Gastroesophageal sphincter (tissue), 4 donors: ENCODE measurements around the gene GLRX5. TPM values are rescaled to one million over a fixed set of nuclear protein-coding genes. Genes with fewer than 3 reads are reported as not detected.

ENCODE experiments used
- ATAC-seq: fragments of 150-250 bp; one replicate; pipeline ENCODE4 v1.9.1; 2016; ENCODE audit warnings: mild to moderate bottlenecking, moderate library complexity
- H3K27ac ChIP-seq, 4 donors: fragments of 200-600 bp; sonication (generic) in 3 of 4; 1 replicate in 3 of 4; 2 replicates in 1 of 4; pipeline ENCODE4 v1.5.1; 2016 to 2019
- H3K27me3 ChIP-seq: fragments of 200-600 bp; sonication (generic); one replicate; pipeline ENCODE4 v1.5.1; 2019
- H3K36me3 ChIP-seq, 2 donors: fragments of 200-600 bp; sonication (generic); one replicate each; pipeline ENCODE4 v1.5.1; 2019; ENCODE audit warnings: control low read depth in 1 of 2
- H3K4me1 ChIP-seq, 3 donors: fragments of 200-600 bp; sonication (generic); 1 replicate in 2 of 3; 2 replicates in 1 of 3; pipeline ENCODE4 v1.5.1; 2016 to 2019; ENCODE audit warnings: control low read depth in 2 of 3
- H3K4me3 ChIP-seq, 2 donors: fragments of 200-600 bp; sonication (generic); one replicate each; pipeline ENCODE4 v1.5.1; 2019; ENCODE audit warnings: mild to moderate bottlenecking in 1 of 2, moderate library complexity in 1 of 2
- H3K9me3 ChIP-seq, 3 donors: fragments of 200-600 bp; sonication (generic); one replicate each; pipeline ENCODE4 v1.5.1; 2017 to 2019; ENCODE audit warnings: control low read depth in 2 of 3
- EP300 ChIP-seq: sonication (generic); formaldehyde crosslinking; IDR thresholded peaks from one replicate; pipeline ENCODE4 v1.6.1; 2017; ENCODE audit warnings: antibody characterized with exemption, mild to moderate bottlenecking
- POLR2A ChIP-seq, 2 donors: fragments of 450-650 bp; IDR thresholded peaks; one replicate each; pipeline ENCODE4 v1.6.1; 2017; ENCODE audit warnings: antibody characterized with exemption in 2 of 2, mild to moderate bottlenecking in 2 of 2, moderate library complexity in 1 of 2
- POLR2AphosphoS5 ChIP-seq: sonication (generic); formaldehyde crosslinking; IDR thresholded peaks from one replicate; pipeline ENCODE4 v1.6.1; 2017; ENCODE audit warnings: antibody characterized with exemption
- WGBS, 2 donors: methylation state at CpG; one replicate each; pipeline ENCODE4 v1.1.5; 2018; ENCODE audit warnings: low coverage in 1 of 2; 5-methylcytosine and 5-hydroxymethylcytosine counted together
- total RNA-seq, 4 donors: library from RNA; depleted of rRNA; stranded (reverse); fragments of >200 nt; gene quantifications; one replicate each; pipeline ENCODE4 v1.1.0, GENCODE V29; 2016
- TF ChIP-seq, protein P1 (sequence below), 4 experiments: fragments of 200-600 bp in 2 of 4; fragments of 450-650 bp in 2 of 4; sonication (generic) in 1 of 4; IDR thresholded peaks; one replicate each; pipeline ENCODE4 v1.5.1; 2017 to 2019; ENCODE audit warnings: antibody characterized with exemption in 4 of 4, mild to moderate bottlenecking in 2 of 4, moderate library complexity in 2 of 4

GLRX5 gene
- total RNA-seq, 4 donors from 2014 or later = 30.5 to 50.5 (median 33.3) TPM

GRCh38 chr14:95510804-95511203 lies 24.0 kb upstream of the GLRX5 start:
- H3K27me3 ChIP-seq = peaks cover 48% of the 10 kb centered on the region
- TF ChIP-seq EP300 (no peak), POLR2AphosphoS5 (no peak), POLR2A (IDR thresholded peaks at IDR 0.05) (no peak)
- TF ChIP-seq, protein P1, sequence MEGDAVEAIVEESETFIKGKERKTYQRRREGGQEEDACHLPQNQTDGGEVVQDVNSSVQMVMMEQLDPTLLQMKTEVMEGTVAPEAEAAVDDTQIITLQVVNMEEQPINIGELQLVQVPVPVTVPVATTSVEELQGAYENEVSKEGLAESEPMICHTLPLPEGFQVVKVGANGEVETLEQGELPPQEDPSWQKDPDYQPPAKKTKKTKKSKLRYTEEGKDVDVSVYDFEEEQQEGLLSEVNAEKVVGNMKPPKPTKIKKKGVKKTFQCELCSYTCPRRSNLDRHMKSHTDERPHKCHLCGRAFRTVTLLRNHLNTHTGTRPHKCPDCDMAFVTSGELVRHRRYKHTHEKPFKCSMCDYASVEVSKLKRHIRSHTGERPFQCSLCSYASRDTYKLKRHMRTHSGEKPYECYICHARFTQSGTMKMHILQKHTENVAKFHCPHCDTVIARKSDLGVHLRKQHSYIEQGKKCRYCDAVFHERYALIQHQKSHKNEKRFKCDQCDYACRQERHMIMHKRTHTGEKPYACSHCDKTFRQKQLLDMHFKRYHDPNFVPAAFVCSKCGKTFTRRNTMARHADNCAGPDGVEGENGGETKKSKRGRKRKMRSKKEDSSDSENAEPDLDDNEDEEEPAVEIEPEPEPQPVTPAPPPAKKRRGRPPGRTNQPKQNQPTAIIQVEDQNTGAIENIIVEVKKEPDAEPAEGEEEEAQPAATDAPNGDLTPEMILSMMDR (IDR thresholded peaks at IDR 0.05) = no peak
- H3K36me3 ChIP-seq = peaks cover 0 to 16% of the 10 kb centered on the region in 2 donors
- no peak overlapping the region for H3K27ac ChIP-seq
- no peaks in the 10 kb centered on the region for H3K9me3 ChIP-seq
- 85 to 94% methylated on average over 2 to 5 of the region's 5 CpGs for WGBS, 2 donors
- H3K4me3 ChIP-seq = no peak overlapping the region
- ATAC-seq = no peak
- H3K4me1 ChIP-seq = peaks cover 0 to 82% (median 41%) of the 10 kb centered on the region in 3 donors

- 76% methylated on average over 5 of the region's 5 CpGs; no CpG with 5 or more reads in 1 of the 2 donors for WGBS, 2 donors
- no peaks in the 10 kb centered on the region for H3K9me3 ChIP-seq
- H3K4me1 ChIP-seq = peaks cover 0 to 85% (median 36%) of the 10 kb centered on the region in 3 donors
- H3K4me3 ChIP-seq = no peak overlapping the region
- H3K36me3 ChIP-seq = peaks cover 0 to 11% of the 10 kb centered on the region in 2 donors
- no peak overlapping the region for H3K27ac ChIP-seq
- no peak for TF ChIP-seq EP300
- TF ChIP-seq POLR2AphosphoS5 = no peak
- TF ChIP-seq, protein P1 (IDR thresholded peaks at IDR 0.05) = no peak
- no peak for TF ChIP-seq POLR2A (IDR thresholded peaks at IDR 0.05)
- ATAC-seq = no peak
- peaks cover 57% of the 10 kb centered on the region for H3K27me3 ChIP-seq
These were observed 23.2 kb upstream of the GLRX5 start for GRCh38 chr14:95511687-95512086.

GRCh38 chr14:95513291-95513690 lies 21.6 kb upstream of the GLRX5 start:
- H3K4me3 ChIP-seq = no peak overlapping the region
- H3K27me3 ChIP-seq = peaks cover 67% of the 10 kb centered on the region
- H3K9me3 ChIP-seq = no peaks in the 10 kb centered on the region
- no peak for TF ChIP-seq EP300
- TF ChIP-seq POLR2AphosphoS5 = no peak
- no peak for TF ChIP-seq POLR2A (IDR thresholded peaks at IDR 0.05)
- TF ChIP-seq, protein P1 (IDR thresholded peaks at IDR 0.05) = no peak
- 70 to 84% methylated on average over 3 to 5 of the region's 6 CpGs for WGBS, 2 donors
- peaks cover 3 to 85% (median 40%) of the 10 kb centered on the region in 3 donors for H3K4me1 ChIP-seq
- peaks cover 0 to 10% of the 10 kb centered on the region in 2 donors for H3K36me3 ChIP-seq
- no peak overlapping the region for H3K27ac ChIP-seq
- ATAC-seq = no peak

DNA sequence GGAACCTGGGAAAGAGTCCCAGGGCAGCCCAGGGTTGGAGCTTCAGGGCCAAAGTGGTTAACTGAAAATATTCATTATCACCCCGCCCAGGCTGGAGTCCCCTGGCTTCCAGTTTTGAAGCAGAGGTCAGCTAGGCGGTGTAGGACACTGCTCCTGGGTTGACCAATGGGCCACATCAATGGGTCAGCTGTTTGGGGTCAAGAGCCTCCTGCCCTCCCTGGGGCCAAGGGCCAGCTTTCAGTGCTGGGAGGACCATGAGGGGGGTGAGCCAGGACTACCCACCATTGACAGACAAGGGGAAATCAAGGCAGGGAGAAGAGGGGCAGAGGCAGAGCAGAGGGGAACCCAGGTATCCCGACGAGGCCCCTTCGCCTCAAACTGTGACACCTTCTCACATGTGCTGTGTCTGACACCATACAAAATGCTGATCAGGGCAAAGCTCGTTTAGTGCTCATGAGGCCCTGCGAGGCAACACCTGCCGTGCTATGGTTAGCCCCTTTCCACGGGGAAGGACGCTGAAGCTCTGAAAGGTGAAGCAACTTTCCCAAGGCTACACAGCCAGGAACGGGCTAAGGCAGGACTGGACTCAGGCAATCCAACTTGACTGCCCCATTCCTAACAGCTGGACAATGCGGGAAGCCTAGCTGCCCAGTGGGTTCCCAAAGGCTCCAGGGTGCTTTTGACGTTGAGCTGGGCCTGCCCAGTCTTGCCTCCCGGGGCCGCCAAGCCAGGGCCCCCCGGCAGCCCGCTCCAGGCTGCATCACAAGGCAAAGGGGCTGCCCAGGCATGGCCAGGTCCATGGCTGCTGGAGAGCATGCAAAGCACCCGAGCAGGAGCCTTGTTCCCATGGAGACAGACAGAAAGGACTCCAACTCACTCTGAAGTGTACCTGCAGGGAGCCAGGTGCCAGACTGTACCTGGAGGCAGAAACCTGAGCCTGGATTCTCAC lies 20.4 kb upstream of the GLRX5 start:
- TF ChIP-seq POLR2AphosphoS5 (no peak), POLR2A (IDR thresholded peaks at IDR 0.05) (no peak), EP300 (no peak)
- TF ChIP-seq, protein P1 (IDR thresholded peaks at IDR 0.05) = no peak
- Histone ChIP-seq H3K4me1 (peaks cover 3 to 85% (median 36%) of the 10 kb centered on the region in 3 donors), H3K4me3 (peak overlapping the region in 1 of 2 donors; percentile 80), H3K27ac (peak overlapping the region in 3 of 4 donors; percentile 84 to 91 (median 85)), H3K9me3 (no peaks in the 10 kb centered on the region), H3K36me3 (peaks cover 0 to 10% of the 10 kb centered on the region in 2 donors), H3K27me3 (peaks cover 59% of the 10 kb centered on the region)
- ATAC-seq = no peak
- WGBS, 2 donors = 95 to 100% methylated on average over 2 to 4 of the region's 18 CpGs
